ENCODE measurements around the gene TTC8. TPM values are rescaled to one million over a fixed set of nuclear protein-coding genes. Genes with fewer than 3 reads are reported as not detected.

TTC8 gene
- total RNA-seq, 1 experiment from 2014 or later = 9.2 TPM

GRCh38 chr14:88856786-88857366, 32.4 kb downstream of the TTC8 start:
- no CpG with 5 or more reads among the region's 1 CpG for WGBS (ENCODE audit: extremely low coverage, insufficient read length, low lambda C conversion rate)
- no peak for DNase-seq
- peak overlapping the region in 1 of 3 experiments; percentile 67; a peak in 2 of 7 replicates for H3K27ac Mint-ChIP-seq

More at GRCh38 chr14:88856786-88857366, 32.4 kb downstream of the TTC8 start:
- H2BK20ac ChIP-seq (ENCODE audit: low read depth, low read length, poor library complexity, severe bottlenecking) = no peak overlapping the region
- no peak overlapping the region for H4K91ac ChIP-seq (ENCODE audit: insufficient read length, low read depth, low read length)
- H2BK120ac ChIP-seq (ENCODE audit: low read depth, low read length, poor library complexity, severe bottlenecking) = no peak overlapping the region
- H3K9me3 Mint-ChIP-seq = peaks cover 0 to 5% of the 10 kb centered on the region in 2 experiments; a peak in 2 of 5 replicates
- no peaks in the 10 kb centered on the region for H3K23me2 ChIP-seq (ENCODE audit: insufficient read length, low read depth, low read length, poor library complexity, severe bottlenecking)
- TF ChIP-seq CTCF (conservative IDR thresholded peaks at IDR 0.05) = no peak
- no peak overlapping the region for H4K8ac ChIP-seq (replicated peaks; ENCODE audit: insufficient read length, low read depth, low read length)
- no peaks in the 10 kb centered on the region for H3K79me1 ChIP-seq (ENCODE audit: insufficient read depth, low read depth, low read length, poor library complexity, severe bottlenecking)
- no peak overlapping the region for H2BK5ac ChIP-seq (ENCODE audit: insufficient read length, low read length)
- no peak overlapping the region for H3K56ac ChIP-seq (ENCODE audit: insufficient read length, low read depth, low read length)
- no peak overlapping the region for H3K27ac ChIP-seq (ENCODE audit: insufficient read length, low read depth, low read length)
- no peak overlapping the region for H3T11ph ChIP-seq (ENCODE audit: low read length)
- H3K4me1 Mint-ChIP-seq = peaks cover 17 to 23% of the 10 kb centered on the region in 2 experiments
- H3K18ac ChIP-seq (ENCODE audit: insufficient read length, low read depth, low read length) = no peak overlapping the region
- no peak overlapping the region for H3K14ac ChIP-seq (ENCODE audit: insufficient read depth, low read length)
- H3K27me3 Mint-ChIP-seq (ENCODE audit: low read depth) = no peaks in the 10 kb centered on the region
- no peak overlapping the region for H3K4me3 Mint-ChIP-seq
- H2BK15ac ChIP-seq (ENCODE audit: low read depth, low read length) = no peak overlapping the region
- H3K9ac ChIP-seq (ENCODE audit: extremely low read depth, insufficient read length, low read length) = no peak overlapping the region
- no peaks in the 10 kb centered on the region; the same call in 1 of the 2 replicates for H3K4me1 ChIP-seq (ENCODE audit: insufficient read depth, low read length)
- H3K23ac ChIP-seq (ENCODE audit: insufficient read length, low read depth, low read length) = no peak overlapping the region
- no peaks in the 10 kb centered on the region for H3K79me2 ChIP-seq (ENCODE audit: insufficient read depth, low read length)
- no peak overlapping the region for H4K5ac ChIP-seq (ENCODE audit: insufficient read length, low read depth, low read length)
- no peak overlapping the region for H2BK12ac ChIP-seq (ENCODE audit: insufficient read length, low read depth, low read length)
- no peak overlapping the region for H3K4me2 ChIP-seq (ENCODE audit: insufficient read depth, insufficient read length, low read length)
- H2AK5ac ChIP-seq (ENCODE audit: insufficient read length, low read length) = no peak overlapping the region
- no peak overlapping the region for H2AFZ ChIP-seq (ENCODE audit: low read length)
- no peaks in the 10 kb centered on the region for H4K20me1 ChIP-seq (ENCODE audit: control insufficient read depth, insufficient read depth, insufficient read length)
- H3K4ac ChIP-seq (ENCODE audit: low read depth, low read length) = no peak overlapping the region
- H3K36me3 Mint-ChIP-seq (ENCODE audit: insufficient read depth in 1 of 3, low read depth in 3 of 3) = peaks cover 12 to 14% (median 13%) of the 10 kb centered on the region in 3 experiments
- no peaks in the 10 kb centered on the region for H3K27me3 ChIP-seq (ENCODE audit: insufficient read depth, low read length)
- no peaks in the 10 kb centered on the region for H3K9me3 ChIP-seq (ENCODE audit: control insufficient read depth, low read depth, low read length)

Data from H9 (cell line).